Measurements from ENCODE around the gene RAB3A. TPM values are rescaled to one million over a fixed set of nuclear protein-coding genes. Genes with fewer than 3 reads are reported as not detected.

RAB3A gene
- total and polyA plus RNA-seq, 9 of the 15 experiments (the other 6 are each of a cell fraction or from before 2014, with no cell fraction given): 0.17 to 5.1 (median 0.90) TPM; not detected in 1

- TF ChIP-seq NKRF (IDR thresholded peaks at IDR 0.05; ENCODE audit: borderline replicate concordance) (0 out of 2 replicates have a peak, but pooled peaks have one; percentile 3), ZNF644 (tag; IDR thresholded peaks at IDR 0.05; ENCODE audit: low read depth) (no peak), SMARCA5 (IDR thresholded peaks at IDR 0.05) (no peak), FOXP1 (CRISPR knock-in tag; IDR thresholded peaks at IDR 0.05) (peak; percentile 31; the same call in 1 of the 2 replicates), ZNF24 (IDR thresholded peaks at IDR 0.05) (peak; percentile 77; the same call in 1 of the 2 replicates), PHTF2 (CRISPR knock-in tag; IDR thresholded peaks at IDR 0.05) (no peak), RB1 (IDR thresholded peaks at IDR 0.05; ENCODE audit: low read depth) (no peak), GABPB1 (CRISPR knock-in tag; IDR thresholded peaks at IDR 0.05) (peak; percentile 33; the same call in 1 of the 2 replicates), RREB1 (CRISPR knock-in tag; IDR thresholded peaks at IDR 0.05) (0 out of 2 replicates have a peak, but pooled peaks have one; percentile 11), SP1 (CRISPR knock-in tag; IDR thresholded peaks at IDR 0.05) (peak; percentile 23; the same call in 1 of the 2 replicates), ZNF584 (CRISPR knock-in tag; IDR thresholded peaks at IDR 0.05; ENCODE audit: low read depth) (no peak), ZFX (CRISPR knock-in tag; IDR thresholded peaks at IDR 0.05) (peak; percentile 50), CXXC5 (CRISPR knock-in tag; IDR thresholded peaks at IDR 0.05) (peak; percentile 54), CSDE1 (IDR thresholded peaks at IDR 0.05) (no peak), IRF1 (CRISPR knock-in tag; IDR thresholded peaks at IDR 0.05; ENCODE audit: borderline replicate concordance) (no peak), MYBL2 (IDR thresholded peaks at IDR 0.05; ENCODE audit: low read depth) (no peak), MYBL2 (CRISPR knock-in tag; IDR thresholded peaks at IDR 0.05; ENCODE audit: borderline replicate concordance) (no peak), ZNF224 (CRISPR knock-in tag; IDR thresholded peaks at IDR 0.05) (no peak), SLC30A9 (CRISPR knock-in tag; IDR thresholded peaks at IDR 0.05) (no peak), PHF8 (IDR thresholded peaks at IDR 0.05; ENCODE audit: borderline replicate concordance, low read length) (peak; percentile 64; the same call in 1 of the 2 replicates), HNRNPK (IDR thresholded peaks at IDR 0.05; ENCODE audit: low read depth, low read length, poor library complexity, severe bottlenecking) (no peak)
Observed at GRCh38 chr19:18173572-18174288, 30.1 kb downstream of the RAB3A start, which contains the start of gene IFI30 (continued).
